Measurements from ENCODE around the gene PCDHB5.
"Not testable (repeated sequence)": the region's sequence is repeated elsewhere in the genome, so short reads cannot be mapped to it uniquely, and the experiment has no call there.

Gene PCDHB5

GRCh38 chr5:141135030-141135717 lies at the start of gene PCDHB5:
Gene PCDHB5, plus strand, starts transcription at chr5:141135206. Its CDS starts 229 bp downstream, at chr5:141135435.
- DNase-seq: peak; percentile 85

GRCh38 chr5:141094481-141095262 lies 40.3 kb upstream of the PCDHB5 start, which contains the start of gene PCDHB2:
Gene PCDHB2, plus strand, starts transcription at chr5:141094615. Its CDS starts 176 bp downstream, at chr5:141094791.
- DNase-seq: peak; percentile 96

- DNase-seq: no peak
Observed at GRCh38 chr5:141095263-141095641, 39.8 kb upstream of the PCDHB5 start.

- DNase-seq: not testable (repeated sequence)
Observed at GRCh38 chr5:141096181-141096580, 38.8 kb upstream of the PCDHB5 start.

- not testable (repeated sequence) for DNase-seq
Observed at GRCh38 chr5:141096586-141096985, 38.4 kb upstream of the PCDHB5 start.

- no peak for DNase-seq
Observed at GRCh38 chr5:141100243-141100805, 34.7 kb upstream of the PCDHB5 start, which contains the start of gene PCDHB3. Gene PCDHB3, plus strand, starts transcription at chr5:141100473. Its CDS starts 177 bp downstream, at chr5:141100650.

GRCh38 chr5:141101059-141101458 lies 33.9 kb upstream of the PCDHB5 start:
- no peak for DNase-seq

- not testable (repeated sequence) for DNase-seq
Observed at GRCh38 chr5:141102070-141102469, 32.9 kb upstream of the PCDHB5 start.

GRCh38 chr5:141102471-141102870 lies 32.5 kb upstream of the PCDHB5 start:
- not testable (repeated sequence) for DNase-seq

GRCh38 chr5:141105350-141105749 lies 29.7 kb upstream of the PCDHB5 start:
- DNase-seq: no peak

GRCh38 chr5:141119250-141119649 lies 15.8 kb upstream of the PCDHB5 start:
- no peak for DNase-seq

- DNase-seq: peak; percentile 63
Observed at GRCh38 chr5:141121563-141121962, 13.4 kb upstream of the PCDHB5 start, which contains the start of gene PCDHB4. Gene PCDHB4, plus strand, starts transcription at chr5:141121818. Its CDS starts 181 bp downstream, at chr5:141121999.

GRCh38 chr5:141121985-141122384 lies 13.0 kb upstream of the PCDHB5 start:
- DNase-seq: peak; percentile 48

GRCh38 chr5:141123396-141124135 lies 11.4 kb upstream of the PCDHB5 start:
- DNase-seq: not testable (repeated sequence)

GRCh38 chr5:141127305-141127704 lies 7.7 kb upstream of the PCDHB5 start:
- DNase-seq: no peak

- DNase-seq: peak; percentile 38
Observed at GRCh38 chr5:141135718-141136266, 786 bp downstream of the PCDHB5 start.

GRCh38 chr5:141137346-141137745 lies 2.3 kb downstream of the PCDHB5 start:
- not testable (repeated sequence) for DNase-seq

GRCh38 chr5:141149812-141150211 lies 14.8 kb downstream of the PCDHB5 start, which contains the start of gene PCDHB6:
Gene PCDHB6, plus strand, starts transcription at chr5:141150057. Its CDS starts 201 bp downstream, at chr5:141150258.
- DNase-seq: peak; percentile 46

- no peak for DNase-seq
Observed at GRCh38 chr5:141150224-141150992, 15.4 kb downstream of the PCDHB5 start.

GRCh38 chr5:141150993-141151325 lies 16.0 kb downstream of the PCDHB5 start:
- no peak for DNase-seq

GRCh38 chr5:141151632-141152031 lies 16.6 kb downstream of the PCDHB5 start:
- DNase-seq: not testable (repeated sequence)

GRCh38 chr5:141152096-141152495 lies 17.1 kb downstream of the PCDHB5 start:
- DNase-seq: not testable (repeated sequence)
